RCC 7860 (cell line): ENCODE data around the gene CYP3A5.
"Not testable (repeated sequence)": the region's sequence is repeated elsewhere in the genome, so short reads cannot be mapped to it uniquely, and the experiment has no call there.

ENCODE experiments used
- DNase-seq: peaks from one replicate; pipeline ENCODE4 v3.0.0-alpha.2; 2015; ENCODE audit warnings: low spot score
- FAIRE-seq: peaks from 2 replicates; lab custom pipeline; 2012; peaks lifted over from hg19 to GRCh38; lab: Jason Lieb, UNC

Gene CYP3A5

GRCh38 chr7:99685871-99686608 lies 6.2 kb upstream of the CYP3A5 start:
- FAIRE-seq, DNase-seq: not testable (repeated sequence)

GRCh38 chr7:99685129-99685758 lies 5.4 kb upstream of the CYP3A5 start:
- FAIRE-seq = no peak

GRCh38 chr7:99679032-99679399 lies 780 bp downstream of the CYP3A5 start:
- peak; percentile 90 for DNase-seq
- FAIRE-seq = peak; percentile 93

More at GRCh38 chr7:99685129-99685758, 5.4 kb upstream of the CYP3A5 start:
- DNase-seq = no peak

- FAIRE-seq (no peak), DNase-seq (no peak)
Observed at GRCh38 chr7:99677648-99678045, 2.1 kb downstream of the CYP3A5 start.

GRCh38 chr7:99677013-99677647 lies 2.7 kb downstream of the CYP3A5 start:
- no peak for FAIRE-seq

GRCh38 chr7:99674995-99675742 lies 4.6 kb downstream of the CYP3A5 start:
- DNase-seq (no peak), FAIRE-seq (no peak)

More at GRCh38 chr7:99677013-99677647, 2.7 kb downstream of the CYP3A5 start:
- peak; percentile 50 for DNase-seq

GRCh38 chr7:99672573-99672972 lies 7.2 kb downstream of the CYP3A5 start:
- FAIRE-seq = no peak

GRCh38 chr7:99669782-99670181 lies 10.0 kb downstream of the CYP3A5 start:
- DNase-seq = no peak
- FAIRE-seq = no peak

More at GRCh38 chr7:99672573-99672972, 7.2 kb downstream of the CYP3A5 start:
- DNase-seq = no peak

- FAIRE-seq (no peak), DNase-seq (no peak)
Observed at GRCh38 chr7:99668541-99668940, 11.3 kb downstream of the CYP3A5 start.

GRCh38 chr7:99667179-99667578 lies 12.6 kb downstream of the CYP3A5 start:
- DNase-seq (no peak), FAIRE-seq (no peak)

- FAIRE-seq (no peak), DNase-seq (no peak)
Observed at GRCh38 chr7:99666013-99666395, 13.8 kb downstream of the CYP3A5 start.

- FAIRE-seq (no peak), DNase-seq (no peak)
Observed at GRCh38 chr7:99665312-99666012, 14.3 kb downstream of the CYP3A5 start.

- DNase-seq, FAIRE-seq: not testable (repeated sequence)
Observed at GRCh38 chr7:99657879-99658278, 21.9 kb downstream of the CYP3A5 start.

- FAIRE-seq, DNase-seq: not testable (repeated sequence)
Observed at GRCh38 chr7:99654626-99655025, 25.2 kb downstream of the CYP3A5 start.

- FAIRE-seq = no peak
- DNase-seq = no peak
Observed at GRCh38 chr7:99653754-99654153, 26.0 kb downstream of the CYP3A5 start.

GRCh38 chr7:99653269-99653668 lies 26.5 kb downstream of the CYP3A5 start:
- DNase-seq, FAIRE-seq: not testable (repeated sequence)

- DNase-seq (no peak), FAIRE-seq (no peak)
Observed at GRCh38 chr7:99652671-99653070, 27.1 kb downstream of the CYP3A5 start.

GRCh38 chr7:99651290-99651689 lies 28.5 kb downstream of the CYP3A5 start:
- DNase-seq (no peak), FAIRE-seq (no peak)

- FAIRE-seq = no peak
- peak; percentile 27 for DNase-seq
Observed at GRCh38 chr7:99648843-99649242, 31.0 kb downstream of the CYP3A5 start.

GRCh38 chr7:99645590-99645989 lies 34.2 kb downstream of the CYP3A5 start:
- DNase-seq (no peak), FAIRE-seq (no peak)
